Cardiac muscle cell (in vitro differentiated cells and primary cell): Measurements from ENCODE around the gene AHRR. TPM values are rescaled to one million over a fixed set of nuclear protein-coding genes. Genes with fewer than 3 reads are reported as not detected.
A peak's percentile ranks its signal among the peaks of the same experiment; 100 is the strongest.

Source experiments
- DNase-seq, 2 donors: peaks; one replicate each; pipeline versions ENCODE4 v3.0.0 to v3.0.0-alpha.2; 2010 to 2017; ENCODE audit warnings: low read depth in 1 of 2, low spot score in 1 of 2
- H3K27ac ChIP-seq: fragments of 200-600 bp; sonication (generic); 2 replicates; pipeline ENCODE4 v1.5.1; 2016
- H3K27me3 ChIP-seq: fragments of 200-600 bp; sonication (generic); 2 replicates; pipeline ENCODE4 v1.6.0; 2016; ENCODE audit warnings: control low read depth
- H3K36me3 ChIP-seq: fragments of 200-600 bp; sonication (generic); 2 replicates; pipeline ENCODE4 v1.5.1; 2016; ENCODE audit warnings: control low read depth
- H3K4me1 ChIP-seq: fragments of 200-600 bp; sonication (generic); 2 replicates; pipeline ENCODE4 v1.8.1; 2017; ENCODE audit warnings: low read depth, mild to moderate bottlenecking, mixed run types
- H3K4me3 ChIP-seq: fragments of 200-600 bp; sonication (generic); 2 replicates; pipeline ENCODE4 v1.5.1; 2016; ENCODE audit warnings: mild to moderate bottlenecking
- H3K9me3 ChIP-seq: fragments of 200-600 bp; sonication (generic); 2 replicates; pipeline ENCODE4 v1.5.1; 2017; ENCODE audit warnings: low read depth, mild to moderate bottlenecking, control low read depth
- polyA plus RNA-seq: library from polyadenylated mRNA; unstranded; fragments of >200 nt; fragmentation: Nextera tagmentation; extraction: Ambion mirVana; gene quantifications from 2 replicates; pipeline ENCODE4 v1.2.1, GENCODE V29; 2016
- total RNA-seq: library from RNA; depleted of rRNA; stranded (reverse); fragments of >200 nt; gene quantifications from 2 replicates; pipeline ENCODE4 v1.2.3, GENCODE V29; 2016
- TF ChIP-seq, protein P1 (sequence below): IDR thresholded peaks from 2 replicates; pipeline ENCODE4 v1.5.1; 2012; ENCODE audit warnings: low read depth, mild to moderate bottlenecking, low read length

AHRR gene
- total and polyA plus RNA-seq, 2 experiments from 2014 or later: 0.99 to 1.4 TPM

DNA sequence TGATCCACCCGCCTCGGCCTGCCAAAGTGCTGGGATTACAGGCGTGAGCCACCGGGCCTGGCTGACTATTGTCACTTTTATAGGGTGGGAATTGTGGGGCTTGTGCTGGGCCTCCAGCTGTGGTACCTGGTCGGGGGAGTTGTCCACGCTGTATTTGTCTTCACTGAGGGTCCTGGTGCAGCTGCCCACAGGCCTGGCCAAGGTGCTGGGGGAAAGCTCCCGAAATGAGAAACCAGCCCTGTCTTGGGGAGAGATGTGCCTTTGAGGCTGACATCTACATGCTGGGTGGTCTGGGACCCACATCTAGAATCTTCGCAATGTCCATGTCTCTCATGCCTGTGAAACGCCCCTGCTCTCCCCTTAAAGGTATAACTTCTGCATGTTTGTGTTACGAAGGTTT is 124.1 kb downstream of the AHRR start:
- Histone ChIP-seq H3K27ac (no peak overlapping the region), H3K4me3 (no peak overlapping the region), H3K4me1 (peaks cover 7% of the 10 kb centered on the region), H3K36me3 (peaks cover 31% of the 10 kb centered on the region), H3K9me3 (no peaks in the 10 kb centered on the region), H3K27me3 (no peaks in the 10 kb centered on the region)
- DNase-seq: no peak
- TF ChIP-seq, protein P1, sequence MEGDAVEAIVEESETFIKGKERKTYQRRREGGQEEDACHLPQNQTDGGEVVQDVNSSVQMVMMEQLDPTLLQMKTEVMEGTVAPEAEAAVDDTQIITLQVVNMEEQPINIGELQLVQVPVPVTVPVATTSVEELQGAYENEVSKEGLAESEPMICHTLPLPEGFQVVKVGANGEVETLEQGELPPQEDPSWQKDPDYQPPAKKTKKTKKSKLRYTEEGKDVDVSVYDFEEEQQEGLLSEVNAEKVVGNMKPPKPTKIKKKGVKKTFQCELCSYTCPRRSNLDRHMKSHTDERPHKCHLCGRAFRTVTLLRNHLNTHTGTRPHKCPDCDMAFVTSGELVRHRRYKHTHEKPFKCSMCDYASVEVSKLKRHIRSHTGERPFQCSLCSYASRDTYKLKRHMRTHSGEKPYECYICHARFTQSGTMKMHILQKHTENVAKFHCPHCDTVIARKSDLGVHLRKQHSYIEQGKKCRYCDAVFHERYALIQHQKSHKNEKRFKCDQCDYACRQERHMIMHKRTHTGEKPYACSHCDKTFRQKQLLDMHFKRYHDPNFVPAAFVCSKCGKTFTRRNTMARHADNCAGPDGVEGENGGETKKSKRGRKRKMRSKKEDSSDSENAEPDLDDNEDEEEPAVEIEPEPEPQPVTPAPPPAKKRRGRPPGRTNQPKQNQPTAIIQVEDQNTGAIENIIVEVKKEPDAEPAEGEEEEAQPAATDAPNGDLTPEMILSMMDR: no peak

DNA sequence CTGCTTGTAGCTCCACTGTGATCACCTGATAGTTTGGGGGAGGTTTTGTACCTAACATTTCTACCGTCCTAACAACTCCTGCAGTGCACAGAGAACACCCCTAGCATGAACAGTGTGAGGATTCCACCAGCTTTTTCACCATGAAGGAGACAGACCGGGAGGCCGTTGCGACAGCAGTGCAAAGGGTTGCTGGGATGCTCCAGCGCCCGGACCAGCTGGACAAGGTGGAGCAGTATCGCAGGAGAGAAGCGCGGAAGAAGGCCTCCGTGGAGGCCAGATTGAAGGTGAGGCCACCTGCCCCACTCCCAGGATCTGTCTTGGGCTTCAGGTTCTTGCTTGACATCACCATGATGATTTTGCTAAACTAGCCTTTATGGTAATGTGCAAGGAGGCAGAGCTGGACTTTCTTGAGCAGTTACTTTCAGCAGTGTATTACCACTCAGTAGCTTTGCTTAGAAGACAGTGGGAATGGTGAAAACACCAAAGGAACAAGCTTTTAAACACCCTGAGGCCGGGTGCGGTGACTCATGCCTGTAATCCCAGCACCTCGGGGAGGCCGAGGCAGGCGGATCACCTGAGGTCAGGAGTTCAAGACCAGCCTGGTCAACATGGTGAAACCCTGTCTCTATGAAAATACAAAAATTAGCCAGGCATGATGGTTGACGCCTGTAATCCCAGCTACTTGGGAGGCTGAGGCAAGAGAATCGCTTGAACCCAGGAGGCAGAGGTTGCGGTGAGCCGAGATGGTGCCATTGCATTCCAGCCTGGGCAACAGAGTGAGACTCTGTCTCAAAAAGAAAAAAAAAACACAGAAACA is 124.8 kb downstream of the AHRR start:
- H3K27ac ChIP-seq: no peak overlapping the region
- H3K4me1 ChIP-seq: peaks cover 7% of the 10 kb centered on the region
- TF ChIP-seq, protein P1: no peak
- H3K9me3 ChIP-seq: no peaks in the 10 kb centered on the region
- H3K4me3 ChIP-seq: no peak overlapping the region
- peaks cover 31% of the 10 kb centered on the region for H3K36me3 ChIP-seq
- H3K27me3 ChIP-seq: no peaks in the 10 kb centered on the region
- no peak for DNase-seq

DNA sequence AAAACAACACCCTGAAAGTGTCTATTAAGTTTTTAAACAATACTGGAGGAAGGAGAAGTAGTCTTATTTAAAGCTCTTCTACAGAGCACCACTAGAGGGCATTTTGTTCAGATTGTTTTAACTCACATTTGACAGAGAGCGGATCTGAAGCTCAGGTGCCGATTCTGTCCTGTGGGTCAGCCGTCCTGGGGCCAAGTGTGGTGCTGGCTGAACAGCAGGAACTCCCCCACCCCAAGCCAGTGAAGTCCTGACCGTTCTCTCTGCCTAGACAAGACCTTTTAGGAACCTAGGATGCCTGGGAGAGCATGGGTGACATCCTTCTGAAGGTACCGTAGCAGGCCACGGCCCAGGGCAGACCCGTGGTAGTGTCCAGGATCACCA is 125.4 kb downstream of the AHRR start:
- Histone ChIP-seq H3K27me3 (no peaks in the 10 kb centered on the region), H3K9me3 (no peaks in the 10 kb centered on the region), H3K36me3 (peaks cover 31% of the 10 kb centered on the region), H3K4me3 (no peak overlapping the region), H3K27ac (no peak overlapping the region), H3K4me1 (peaks cover 6% of the 10 kb centered on the region)
- TF ChIP-seq, protein P1: peak; percentile 60
- peak; percentile 50 to 55 for DNase-seq

DNA sequence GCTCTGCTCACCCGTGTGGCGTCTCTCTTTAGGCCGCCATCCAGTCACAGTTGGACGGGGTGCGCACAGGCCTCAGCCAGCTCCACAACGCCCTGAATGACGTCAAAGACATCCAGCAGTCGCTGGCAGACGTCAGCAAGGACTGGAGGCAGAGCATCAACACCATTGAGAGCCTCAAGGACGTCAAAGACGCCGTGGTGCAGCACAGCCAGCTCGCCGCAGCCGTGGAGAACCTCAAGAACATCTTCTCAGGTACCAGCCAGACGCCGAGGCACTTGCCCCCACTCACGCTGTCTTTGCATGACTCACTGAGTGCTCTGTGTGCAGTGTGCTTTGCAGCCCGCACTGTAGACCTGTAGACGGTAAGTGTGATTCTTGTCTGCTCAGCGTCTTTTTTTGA is 126.0 kb downstream of the AHRR start:
- Histone ChIP-seq H3K4me3 (no peak overlapping the region), H3K36me3 (peaks cover 31% of the 10 kb centered on the region), H3K27me3 (no peaks in the 10 kb centered on the region), H3K27ac (no peak overlapping the region), H3K9me3 (no peaks in the 10 kb centered on the region), H3K4me1 (peaks cover 3% of the 10 kb centered on the region)
- no peak for DNase-seq
- TF ChIP-seq, protein P1: no peak

DNA sequence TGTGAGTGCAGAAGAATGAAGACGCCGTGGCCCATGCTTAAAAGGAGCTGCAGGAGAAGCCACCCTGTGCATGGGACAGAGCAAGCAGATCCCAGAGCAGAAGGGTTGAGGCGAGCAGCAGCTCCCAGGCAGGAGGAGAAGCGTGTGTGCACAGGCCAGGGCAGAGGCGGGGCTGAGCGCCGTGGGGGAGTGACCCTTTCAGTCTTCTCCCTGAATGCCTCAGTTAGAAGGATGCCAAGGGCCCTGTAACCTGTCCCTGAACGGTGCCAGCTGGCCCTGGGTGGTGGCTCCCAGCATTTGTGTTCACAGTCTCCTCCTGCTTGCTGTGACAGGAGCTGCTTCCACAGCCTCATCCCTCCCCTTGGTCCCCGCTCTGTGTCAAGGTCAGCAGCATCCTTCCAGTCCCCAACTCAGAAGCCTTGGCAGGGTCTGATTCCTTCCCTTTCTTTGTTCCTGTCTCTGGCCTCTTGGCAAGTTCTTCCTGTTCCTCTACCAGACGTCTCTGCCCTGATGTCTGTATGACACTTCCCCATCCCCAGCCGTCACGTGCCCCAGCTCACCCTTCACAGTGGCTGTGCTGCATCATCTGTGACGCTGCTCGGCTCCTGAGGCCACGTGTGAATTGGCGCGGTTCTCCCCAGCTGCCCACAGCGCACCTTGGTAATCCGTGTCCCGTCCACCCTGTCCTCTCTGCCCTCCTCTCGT is 126.7 kb downstream of the AHRR start:
- Histone ChIP-seq H3K4me1 (peaks cover 3% of the 10 kb centered on the region), H3K27me3 (no peaks in the 10 kb centered on the region), H3K36me3 (peaks cover 31% of the 10 kb centered on the region), H3K27ac (no peak overlapping the region), H3K4me3 (no peak overlapping the region), H3K9me3 (no peaks in the 10 kb centered on the region)
- no peak for DNase-seq
- TF ChIP-seq, protein P1: no peak
